Ureter (tissue), 1 donor: ENCODE measurements around the gene CHD9. TPM values are rescaled to one million over a fixed set of nuclear protein-coding genes. Genes with fewer than 3 reads are reported as not detected.
"Not testable (repeated sequence)": the region's sequence is repeated elsewhere in the genome, so short reads cannot be mapped to it uniquely, and the experiment has no call there.

Experiments
- DNase-seq: peaks from one replicate; pipeline ENCODE4 v3.0.0-alpha.2; 2020; ENCODE audit warnings: low spot score
- total RNA-seq: library from RNA; stranded (reverse); gene quantifications from one replicate; pipeline ENCODE4 v1.2.4, GENCODE V29; 2023
- donor health status: DM: yes; HTN: yes; CAD: no.

The CHD9 gene
- total RNA-seq, 1 donor from 2014 or later = 135 TPM

- DNase-seq = peak; percentile 68
Observed at GRCh38 chr16:53131363-53132071, 76.7 kb downstream of the CHD9 start.

- DNase-seq = no peak
Observed at GRCh38 chr16:53132406-53132805, 77.6 kb downstream of the CHD9 start.

- DNase-seq = no peak
Observed at GRCh38 chr16:53135329-53135728, 80.5 kb downstream of the CHD9 start.

- no peak for DNase-seq
Observed at GRCh38 chr16:53142823-53143568, 88.2 kb downstream of the CHD9 start.

GRCh38 chr16:53147500-53148065, 92.8 kb downstream of the CHD9 start:
- no peak for DNase-seq

- DNase-seq = no peak
Observed at GRCh38 chr16:53150769-53151168, 96.0 kb downstream of the CHD9 start.

- DNase-seq = no peak
Observed at GRCh38 chr16:53152329-53152728, 97.5 kb downstream of the CHD9 start.

- no peak for DNase-seq
Observed at GRCh38 chr16:53153130-53153529, 98.3 kb downstream of the CHD9 start.

GRCh38 chr16:53154513-53154912, 99.7 kb downstream of the CHD9 start:
- no peak for DNase-seq

GRCh38 chr16:53156516-53156915, 101.7 kb downstream of the CHD9 start:
- DNase-seq = no peak

- DNase-seq = no peak
Observed at GRCh38 chr16:53159781-53160436, 105.1 kb downstream of the CHD9 start.

GRCh38 chr16:53166099-53166498, 111.3 kb downstream of the CHD9 start:
- DNase-seq = no peak

GRCh38 chr16:53168744-53169143, 114.0 kb downstream of the CHD9 start:
- DNase-seq = no peak

GRCh38 chr16:53172517-53172916, 117.7 kb downstream of the CHD9 start:
- DNase-seq = no peak

- DNase-seq = no peak
Observed at GRCh38 chr16:53175118-53175517, 120.3 kb downstream of the CHD9 start.

GRCh38 chr16:53176434-53176833, 121.6 kb downstream of the CHD9 start:
- no peak for DNase-seq

GRCh38 chr16:53183442-53183841, 128.7 kb downstream of the CHD9 start:
- no peak for DNase-seq

GRCh38 chr16:53185741-53186140, 130.9 kb downstream of the CHD9 start:
- not testable (repeated sequence) for DNase-seq

GRCh38 chr16:53187775-53188174, 133.0 kb downstream of the CHD9 start:
- DNase-seq = no peak

GRCh38 chr16:53191413-53191812, 136.6 kb downstream of the CHD9 start:
- DNase-seq = no peak

GRCh38 chr16:53198933-53199332, 144.1 kb downstream of the CHD9 start:
- DNase-seq = no peak

GRCh38 chr16:53201900-53202299, 147.1 kb downstream of the CHD9 start:
- no peak for DNase-seq
